ENCODE results near the gene APOL1. TPM values are rescaled to one million over a fixed set of nuclear protein-coding genes. Genes with fewer than 3 reads are reported as not detected.
A peak's percentile ranks its signal among the peaks of the same experiment; 100 is the strongest.

The APOL1 gene
- total RNA-seq, 1 donor from 2014 or later, result 85.8 TPM

DNA sequence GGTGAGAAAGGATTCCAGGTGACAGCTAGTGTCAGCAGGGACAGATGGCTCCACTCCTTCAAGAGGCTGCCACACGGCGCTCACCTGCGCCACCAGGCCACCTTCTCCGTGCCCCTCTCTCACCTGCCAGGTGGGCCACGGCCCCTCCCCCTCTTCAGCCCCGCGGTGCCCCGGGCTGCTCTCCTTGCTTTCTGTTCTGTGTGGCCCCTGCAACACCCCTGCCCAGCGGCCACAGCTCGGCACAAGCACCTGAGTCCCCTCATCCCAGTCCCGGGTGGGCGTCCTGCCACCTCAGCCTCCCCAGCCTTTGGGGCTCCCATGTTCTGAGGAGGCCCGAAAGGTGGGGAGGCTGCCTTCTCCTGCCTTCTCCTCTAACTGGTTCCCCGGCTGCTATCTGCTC is 46.4 kb downstream of the APOL1 start:
- intact Hi-C loops (cut with DNase I), result no loop called here
- Histone ChIP-seq H3K4me1 (peaks cover 7% of the 10 kb centered on the region), H3K27me3 (ENCODE audit: low read depth) (no peaks in the 10 kb centered on the region), H3K36me3 (peaks cover 100% of the 10 kb centered on the region), H3K9me3 (no peaks in the 10 kb centered on the region), H3K4me3 (no peak overlapping the region), H3K27ac (no peak overlapping the region)
- TF ChIP-seq, protein P1, sequence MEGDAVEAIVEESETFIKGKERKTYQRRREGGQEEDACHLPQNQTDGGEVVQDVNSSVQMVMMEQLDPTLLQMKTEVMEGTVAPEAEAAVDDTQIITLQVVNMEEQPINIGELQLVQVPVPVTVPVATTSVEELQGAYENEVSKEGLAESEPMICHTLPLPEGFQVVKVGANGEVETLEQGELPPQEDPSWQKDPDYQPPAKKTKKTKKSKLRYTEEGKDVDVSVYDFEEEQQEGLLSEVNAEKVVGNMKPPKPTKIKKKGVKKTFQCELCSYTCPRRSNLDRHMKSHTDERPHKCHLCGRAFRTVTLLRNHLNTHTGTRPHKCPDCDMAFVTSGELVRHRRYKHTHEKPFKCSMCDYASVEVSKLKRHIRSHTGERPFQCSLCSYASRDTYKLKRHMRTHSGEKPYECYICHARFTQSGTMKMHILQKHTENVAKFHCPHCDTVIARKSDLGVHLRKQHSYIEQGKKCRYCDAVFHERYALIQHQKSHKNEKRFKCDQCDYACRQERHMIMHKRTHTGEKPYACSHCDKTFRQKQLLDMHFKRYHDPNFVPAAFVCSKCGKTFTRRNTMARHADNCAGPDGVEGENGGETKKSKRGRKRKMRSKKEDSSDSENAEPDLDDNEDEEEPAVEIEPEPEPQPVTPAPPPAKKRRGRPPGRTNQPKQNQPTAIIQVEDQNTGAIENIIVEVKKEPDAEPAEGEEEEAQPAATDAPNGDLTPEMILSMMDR (IDR thresholded peaks at IDR 0.05), result no peak
- DNase-seq, result no peak
- no peak for ATAC-seq

DNA sequence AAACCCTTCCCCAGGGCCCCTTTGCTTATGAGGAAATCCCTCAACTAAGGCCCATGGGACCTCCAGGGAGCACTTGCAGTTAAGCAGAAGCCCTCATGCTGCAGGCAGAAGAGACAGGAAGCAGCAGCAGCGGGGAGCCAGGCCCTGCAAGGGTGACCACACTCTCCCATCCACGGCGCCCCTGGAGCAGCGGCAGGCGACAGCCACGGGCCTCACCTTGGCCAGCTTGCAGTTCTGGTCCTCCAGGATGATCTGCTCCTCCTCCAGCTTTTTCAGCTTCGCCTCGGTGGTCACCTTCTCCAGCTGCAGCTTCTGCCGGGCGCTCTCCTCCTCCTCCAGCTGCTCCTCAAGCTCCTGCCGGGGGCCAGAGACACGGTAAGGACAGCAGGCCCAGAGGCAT is 47.0 kb downstream of the APOL1 start:
- intact Hi-C loops (cut with DNase I), result loop anchor here (10.0 kb wide), 1 partner anchor 175 kb away; no protein-coding TSS in a partner anchor
- no peak overlapping the region for H3K27ac ChIP-seq
- no peaks in the 10 kb centered on the region for H3K27me3 ChIP-seq (ENCODE audit: low read depth)
- no peak overlapping the region for H3K4me3 ChIP-seq
- peaks cover 7% of the 10 kb centered on the region for H3K4me1 ChIP-seq
- no peaks in the 10 kb centered on the region for H3K9me3 ChIP-seq
- TF ChIP-seq, protein P1 (IDR thresholded peaks at IDR 0.05), result no peak
- ATAC-seq (no peak), DNase-seq (no peak)
- H3K36me3 ChIP-seq, result peaks cover 100% of the 10 kb centered on the region

DNA sequence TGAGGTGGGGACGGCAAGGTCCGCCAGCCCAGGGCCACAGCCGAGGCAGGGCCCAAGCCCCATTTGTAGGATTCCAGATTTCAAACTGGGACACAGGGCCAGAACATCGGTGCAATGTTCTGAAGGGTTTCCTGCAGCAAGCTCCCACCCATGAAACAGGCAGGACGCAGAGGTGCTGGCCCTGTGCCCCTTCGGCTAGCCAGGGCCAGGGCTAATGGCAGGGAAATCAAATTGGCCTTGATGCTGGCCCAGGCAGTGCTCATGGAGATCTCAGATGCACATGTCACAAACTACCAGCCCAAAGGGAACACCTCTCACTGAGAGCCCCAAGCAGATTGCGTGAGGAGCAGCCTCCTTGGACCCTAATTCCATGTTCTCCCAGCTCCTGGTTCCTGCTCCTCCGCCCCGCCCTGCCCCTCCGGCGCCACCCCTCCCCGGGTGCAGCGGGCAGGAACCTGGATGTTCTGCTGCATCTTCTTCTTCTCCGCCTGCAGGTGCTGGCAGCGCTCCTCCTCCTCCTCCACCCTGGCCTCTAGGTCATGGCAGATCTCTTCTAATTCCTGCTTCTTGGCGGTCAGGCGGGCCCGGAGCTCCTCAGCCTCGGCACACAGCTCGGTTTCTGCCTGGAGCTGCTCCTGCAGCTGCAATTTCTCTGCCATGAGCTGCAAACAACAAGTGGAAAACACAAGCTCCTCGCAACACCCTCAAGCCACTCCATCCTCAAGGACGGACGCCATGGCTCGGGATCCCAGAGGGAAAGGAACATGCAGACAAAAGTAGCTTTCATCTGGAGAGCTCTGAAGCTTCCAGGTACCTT is 47.7 kb downstream of the APOL1 start:
- peaks cover 100% of the 10 kb centered on the region for H3K36me3 ChIP-seq
- H3K4me3 ChIP-seq, result no peak overlapping the region
- TF ChIP-seq, protein P1 (IDR thresholded peaks at IDR 0.05), result no peak
- intact Hi-C loops (cut with DNase I), result loop anchor here (10.0 kb wide), 1 partner anchor 174 kb away; no protein-coding TSS in a partner anchor
- no peaks in the 10 kb centered on the region for H3K9me3 ChIP-seq
- H3K27ac ChIP-seq, result no peak overlapping the region
- peaks cover 7% of the 10 kb centered on the region for H3K4me1 ChIP-seq
- no peaks in the 10 kb centered on the region for H3K27me3 ChIP-seq (ENCODE audit: low read depth)
- no peak for DNase-seq
- ATAC-seq, result no peak

DNA sequence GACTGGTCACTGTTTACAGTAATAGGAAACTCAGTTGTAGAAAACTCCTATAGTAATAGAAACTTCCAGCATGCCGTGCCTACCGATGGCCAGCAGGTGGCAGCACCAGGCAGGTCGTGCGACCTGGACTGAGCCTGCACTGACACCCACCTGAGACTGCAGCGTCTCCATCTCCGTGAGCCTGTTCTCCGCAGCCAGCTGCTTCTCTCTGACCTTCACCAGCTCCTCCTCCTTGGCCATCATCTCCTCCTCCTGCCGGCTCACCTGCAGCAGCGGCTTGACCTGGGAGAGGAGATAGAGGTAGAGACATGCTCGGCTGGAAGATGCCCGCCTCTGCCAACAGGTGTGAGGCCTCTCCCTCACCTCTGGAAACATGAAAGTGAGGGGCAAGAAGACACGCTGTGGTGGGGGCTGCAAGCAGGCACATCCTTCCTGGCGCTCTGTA is 48.5 kb downstream of the APOL1 start:
- no peak overlapping the region for H3K4me3 ChIP-seq
- H3K4me1 ChIP-seq, result peaks cover 7% of the 10 kb centered on the region
- no peaks in the 10 kb centered on the region for H3K27me3 ChIP-seq (ENCODE audit: low read depth)
- H3K27ac ChIP-seq, result no peak overlapping the region
- intact Hi-C loops (cut with DNase I), result loop anchor here (10.0 kb wide), 1 partner anchor 173 kb away; no protein-coding TSS in a partner anchor
- TF ChIP-seq, protein P1 (IDR thresholded peaks at IDR 0.05), result peak; percentile 91
- peak; percentile 82 for DNase-seq
- peak; percentile 73 to 81 for ATAC-seq
- H3K36me3 ChIP-seq, result peaks cover 100% of the 10 kb centered on the region
- H3K9me3 ChIP-seq, result no peaks in the 10 kb centered on the region

DNA sequence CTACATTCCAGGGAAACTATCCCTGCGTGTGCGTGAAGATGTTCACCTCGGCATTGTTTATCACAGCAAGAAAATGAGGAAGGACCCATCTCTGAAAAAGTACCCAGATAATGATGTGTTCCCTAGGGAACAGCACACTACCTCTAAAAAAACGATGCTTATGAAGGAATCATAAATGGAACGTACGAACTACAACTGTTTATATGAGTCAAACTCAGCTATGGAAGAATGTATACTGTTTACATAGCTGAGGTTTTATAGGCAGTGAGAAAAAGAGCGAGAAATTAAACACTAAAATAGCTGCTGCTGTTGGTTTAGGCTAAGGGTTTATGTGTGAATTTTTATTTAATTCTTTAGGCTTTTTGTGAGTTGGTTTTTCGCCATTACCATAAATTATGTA is 48.9 kb downstream of the APOL1 start:
- no peak for ATAC-seq
- no peaks in the 10 kb centered on the region for H3K9me3 ChIP-seq
- H3K4me1 ChIP-seq, result peaks cover 7% of the 10 kb centered on the region
- no peak overlapping the region for H3K4me3 ChIP-seq
- TF ChIP-seq, protein P1 (IDR thresholded peaks at IDR 0.05), result no peak
- intact Hi-C loops (cut with DNase I), result loop anchor here (10.0 kb wide), 1 partner anchor 173 kb away; no protein-coding TSS in a partner anchor
- H3K27me3 ChIP-seq (ENCODE audit: low read depth), result no peaks in the 10 kb centered on the region
- no peak for DNase-seq
- peaks cover 100% of the 10 kb centered on the region for H3K36me3 ChIP-seq
- no peak overlapping the region for H3K27ac ChIP-seq

All from lower lobe of right lung (tissue), 2 donors.